Measurements from ENCODE around the gene MCC.

DNA sequence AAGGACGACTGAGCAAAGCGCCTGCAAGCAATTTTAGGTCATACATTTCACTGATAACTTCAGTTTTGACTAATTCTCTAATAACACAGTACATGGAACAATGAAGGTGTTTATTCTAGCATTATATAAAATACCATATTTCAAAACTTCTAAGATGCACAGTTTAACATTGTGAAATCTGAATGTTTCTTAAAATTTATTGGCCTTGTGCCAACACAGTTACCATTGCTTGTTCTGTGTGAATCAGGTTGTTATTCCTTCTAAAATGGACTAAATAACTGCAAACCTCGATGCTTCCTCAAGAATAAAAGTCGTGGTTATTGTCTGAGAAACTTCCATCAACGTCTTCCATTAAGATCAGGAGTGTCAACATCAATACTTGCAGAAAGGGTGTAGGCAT, 8.0 kb downstream of the MCC start:
- no peak for TF ChIP-seq POLR2A (IDR thresholded peaks at IDR 0.05)
- TF ChIP-seq, protein P1, sequence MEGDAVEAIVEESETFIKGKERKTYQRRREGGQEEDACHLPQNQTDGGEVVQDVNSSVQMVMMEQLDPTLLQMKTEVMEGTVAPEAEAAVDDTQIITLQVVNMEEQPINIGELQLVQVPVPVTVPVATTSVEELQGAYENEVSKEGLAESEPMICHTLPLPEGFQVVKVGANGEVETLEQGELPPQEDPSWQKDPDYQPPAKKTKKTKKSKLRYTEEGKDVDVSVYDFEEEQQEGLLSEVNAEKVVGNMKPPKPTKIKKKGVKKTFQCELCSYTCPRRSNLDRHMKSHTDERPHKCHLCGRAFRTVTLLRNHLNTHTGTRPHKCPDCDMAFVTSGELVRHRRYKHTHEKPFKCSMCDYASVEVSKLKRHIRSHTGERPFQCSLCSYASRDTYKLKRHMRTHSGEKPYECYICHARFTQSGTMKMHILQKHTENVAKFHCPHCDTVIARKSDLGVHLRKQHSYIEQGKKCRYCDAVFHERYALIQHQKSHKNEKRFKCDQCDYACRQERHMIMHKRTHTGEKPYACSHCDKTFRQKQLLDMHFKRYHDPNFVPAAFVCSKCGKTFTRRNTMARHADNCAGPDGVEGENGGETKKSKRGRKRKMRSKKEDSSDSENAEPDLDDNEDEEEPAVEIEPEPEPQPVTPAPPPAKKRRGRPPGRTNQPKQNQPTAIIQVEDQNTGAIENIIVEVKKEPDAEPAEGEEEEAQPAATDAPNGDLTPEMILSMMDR (IDR thresholded peaks at IDR 0.05), result no peak
